ENCODE measurements around the gene S100PBP.

S100PBP gene

DNA sequence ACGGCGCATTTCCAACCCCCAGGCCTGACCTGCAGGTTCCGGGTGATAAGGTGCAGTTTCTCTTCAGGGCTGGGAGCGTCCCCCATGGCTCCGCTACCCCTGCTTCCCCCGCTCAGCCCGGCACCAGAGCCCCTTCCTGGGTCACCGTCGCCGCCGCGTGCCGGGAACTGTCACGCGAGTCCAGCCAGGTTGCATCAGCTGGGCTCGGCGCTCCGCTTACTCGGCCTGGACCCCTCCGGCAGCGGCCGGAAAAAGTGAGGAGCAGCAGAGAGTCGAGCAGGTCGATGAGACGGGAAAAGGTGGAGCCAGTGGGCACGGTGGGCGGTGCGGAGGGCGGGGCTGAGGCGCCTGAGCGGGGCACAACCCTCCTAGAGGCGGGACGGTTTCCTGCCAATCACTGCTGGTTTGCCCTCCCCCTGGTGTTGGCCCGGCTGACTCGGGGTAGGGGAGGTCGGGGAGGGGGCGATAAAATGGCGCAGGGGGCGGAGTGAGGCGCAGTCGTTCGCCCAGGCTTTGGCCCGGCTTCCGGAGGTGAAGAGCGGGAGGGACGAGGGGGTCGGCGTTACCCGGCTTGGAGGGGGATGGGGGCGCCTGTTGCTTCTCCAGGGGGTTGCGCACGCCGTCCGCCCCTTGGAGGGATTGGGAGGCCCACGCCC is at the start of gene S100PBP, which contains the start of gene YARS1:
S100PBP (plus strand) TSS at position 495 of the 656 bp plus-strand sequence. CDS start 8,447 bp downstream, outside the sequence.
YARS1 (minus strand) TSS at position 200 of the 656 bp plus-strand sequence; CDS start at position 86, 114 bp downstream.
- peak; percentile 99 for DNase-seq

GRCh38 chr1:32768110-32768850 is 49.2 kb upstream of the S100PBP start:
- DNase-seq, result no peak

GRCh38 chr1:32769524-32770220 is 47.8 kb upstream of the S100PBP start:
- no peak for DNase-seq

DNA sequence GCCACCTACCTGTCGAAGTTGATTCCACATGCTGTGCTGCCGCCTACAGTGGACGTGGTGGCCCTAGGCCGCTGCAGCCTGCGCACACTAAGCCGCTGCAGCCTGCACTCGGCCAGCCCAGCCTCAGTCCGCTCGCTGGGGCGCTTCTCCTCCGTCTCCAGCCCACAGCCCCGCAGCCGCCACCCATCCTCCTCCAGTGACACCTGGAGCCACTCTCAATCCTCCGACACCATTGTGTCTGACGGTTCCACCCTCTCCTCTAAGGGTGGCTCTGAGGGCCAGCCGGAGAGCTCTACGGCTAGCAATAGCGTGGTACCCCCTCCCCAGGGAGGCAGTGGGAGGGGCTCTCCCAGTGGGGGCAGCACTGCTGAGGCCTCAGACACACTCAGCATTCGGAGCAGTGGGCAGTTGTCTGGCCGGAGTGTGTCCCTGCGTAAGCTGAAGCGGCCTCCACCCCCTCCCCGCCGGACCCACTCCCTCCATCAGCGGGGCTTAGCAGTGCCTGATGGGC is 47.2 kb upstream of the S100PBP start:
- DNase-seq, result no peak

- no peak for DNase-seq
These were observed 46.5 kb upstream of the S100PBP start for GRCh38 chr1:32770741-32771548.

DNA sequence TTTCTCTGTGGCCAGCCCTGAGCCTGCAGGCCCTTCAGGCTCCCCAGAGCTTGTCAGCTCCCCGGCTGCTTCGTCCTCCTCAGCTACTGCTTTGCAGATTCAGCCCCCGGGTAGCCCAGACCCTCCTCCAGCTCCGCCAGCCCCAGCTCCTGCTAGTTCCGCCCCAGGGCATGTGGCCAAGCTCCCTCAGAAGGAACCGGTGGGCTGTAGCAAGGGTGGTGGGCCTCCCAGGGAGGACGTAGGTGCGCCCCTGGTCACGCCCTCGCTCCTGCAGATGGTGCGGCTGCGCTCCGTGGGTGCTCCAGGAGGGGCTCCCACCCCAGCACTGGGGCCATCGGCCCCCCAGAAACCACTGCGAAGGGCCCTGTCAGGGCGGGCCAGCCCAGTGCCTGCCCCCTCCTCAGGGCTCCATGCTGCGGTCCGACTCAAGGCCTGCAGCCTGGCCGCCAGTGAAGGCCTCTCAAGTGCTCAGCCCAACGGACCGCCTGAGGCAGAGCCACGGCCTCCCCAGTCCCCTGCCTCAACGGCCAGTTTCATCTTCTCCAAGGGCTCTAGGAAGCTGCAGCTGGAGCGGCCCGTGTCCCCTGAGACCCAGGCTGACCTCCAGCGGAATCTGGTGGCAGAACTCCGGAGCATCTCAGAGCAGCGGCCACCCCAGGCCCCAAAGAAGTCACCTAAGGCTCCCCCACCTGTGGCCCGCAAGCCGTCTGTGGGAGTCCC is 45.7 kb upstream of the S100PBP start:
- DNase-seq, result no peak

- no peak for DNase-seq
These were observed 45.0 kb upstream of the S100PBP start for GRCh38 chr1:32772281-32773017.

DNA sequence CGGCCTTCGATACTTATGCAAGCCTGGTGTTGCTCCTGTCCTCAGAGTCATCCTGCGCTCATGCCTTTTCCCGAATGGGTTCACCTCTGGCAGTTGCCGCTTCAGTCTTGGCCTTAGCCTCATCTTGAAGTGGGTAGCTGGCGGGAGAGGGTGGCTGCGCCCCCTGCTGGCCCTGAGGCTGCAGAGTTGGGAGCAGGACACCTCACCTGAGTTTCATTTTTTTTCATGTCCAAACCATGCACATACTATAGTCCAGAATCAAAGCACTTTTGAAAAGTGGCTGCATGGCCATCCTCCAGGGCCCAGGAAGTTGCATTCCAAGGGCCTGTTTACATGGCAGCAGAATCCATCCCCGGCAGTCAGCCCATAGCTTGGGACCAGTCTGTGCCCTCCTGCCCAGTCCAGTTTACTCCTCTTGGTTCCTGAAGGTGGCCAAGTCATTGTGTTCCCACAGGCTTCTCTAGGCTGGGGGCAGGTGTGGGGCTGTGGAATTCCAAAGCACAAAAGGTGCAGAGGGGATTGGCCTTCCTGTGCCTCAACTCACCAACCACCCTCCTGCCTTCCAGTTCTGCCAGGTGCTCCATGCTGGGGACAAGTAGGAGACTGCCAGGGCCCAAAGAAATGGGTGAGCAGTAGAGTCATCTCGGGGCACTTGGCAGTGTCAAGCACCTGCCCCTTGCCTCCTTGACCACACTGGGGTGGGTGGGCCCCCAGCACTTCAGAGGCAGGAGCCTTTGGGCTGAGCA is 44.3 kb upstream of the S100PBP start:
- peak; percentile 68 for DNase-seq

GRCh38 chr1:32773764-32774463 is 43.5 kb upstream of the S100PBP start:
- DNase-seq, result no peak

DNA sequence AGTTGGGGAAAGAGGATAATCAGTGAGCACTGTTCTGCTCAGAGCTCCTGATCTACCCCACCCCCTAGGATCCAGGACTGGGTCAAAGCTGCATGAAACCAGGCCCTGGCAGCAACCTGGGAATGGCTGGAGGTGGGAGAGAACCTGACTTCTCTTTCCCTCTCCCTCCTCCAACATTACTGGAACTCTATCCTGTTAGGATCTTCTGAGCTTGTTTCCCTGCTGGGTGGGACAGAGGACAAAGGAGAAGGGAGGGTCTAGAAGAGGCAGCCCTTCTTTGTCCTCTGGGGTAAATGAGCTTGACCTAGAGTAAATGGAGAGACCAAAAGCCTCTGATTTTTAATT is 43.0 kb upstream of the S100PBP start:
- DNase-seq, result no peak

- DNase-seq, result no peak
These were observed 42.4 kb upstream of the S100PBP start for GRCh38 chr1:32774950-32775634.

DNA sequence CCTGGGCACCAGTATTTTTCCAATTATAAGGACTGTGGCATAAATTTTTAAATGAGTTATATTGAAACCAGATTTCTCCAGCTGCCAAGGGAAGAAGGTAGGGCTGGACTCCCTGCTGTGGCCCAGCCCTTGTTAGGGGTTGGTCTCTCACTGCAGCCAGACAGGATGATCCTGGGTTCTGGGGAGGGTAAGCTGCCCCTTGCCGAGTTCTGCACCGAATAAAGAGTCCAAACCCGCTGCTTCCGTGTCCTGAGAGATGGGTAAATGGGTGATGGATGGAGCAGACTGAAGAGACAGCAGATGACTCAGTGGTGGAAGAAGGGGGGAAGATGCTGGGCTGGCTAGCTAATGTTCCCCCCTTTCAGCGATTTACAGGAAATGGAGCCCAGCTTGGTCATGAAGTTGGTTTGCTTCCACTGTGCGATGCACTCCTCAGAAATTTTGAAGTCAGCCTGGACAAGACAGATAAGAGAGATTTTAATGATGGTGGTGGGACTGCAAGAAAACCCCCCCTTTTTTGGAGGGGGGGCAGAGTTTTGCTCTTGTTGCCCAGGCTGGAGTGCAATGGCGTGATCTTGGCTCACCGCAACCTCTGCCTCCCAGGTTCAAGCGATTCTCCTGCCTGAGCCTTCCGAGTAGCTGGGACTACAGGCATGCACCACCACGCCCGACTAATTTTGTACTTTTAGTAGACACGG is 41.7 kb upstream of the S100PBP start:
- no peak for DNase-seq

DNA sequence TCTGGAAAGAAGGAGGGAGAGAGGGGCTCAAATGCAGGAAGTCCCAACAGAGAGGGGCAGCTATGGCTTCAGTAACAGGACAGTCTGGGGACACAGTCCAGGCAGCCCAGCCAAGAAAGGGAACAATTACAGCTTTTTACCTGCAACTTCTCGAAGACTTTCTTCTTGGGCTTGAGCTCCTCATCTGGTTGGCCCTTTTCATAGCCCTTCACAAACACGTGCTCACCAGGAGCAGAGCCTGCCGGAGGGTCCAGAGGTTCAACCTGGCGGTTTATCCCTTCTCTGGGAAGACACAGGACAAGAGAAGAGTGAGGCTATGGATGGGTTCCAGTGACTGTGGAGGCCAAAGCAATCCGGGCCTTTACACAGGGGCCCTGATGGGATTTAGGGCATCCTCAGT is 38.2 kb upstream of the S100PBP start:
- DNase-seq, result no peak

GRCh38 chr1:32780005-32780404 is 37.4 kb upstream of the S100PBP start:
- no peak for DNase-seq

GRCh38 chr1:32780628-32781234 is 36.7 kb upstream of the S100PBP start:
- no peak for DNase-seq

DNA sequence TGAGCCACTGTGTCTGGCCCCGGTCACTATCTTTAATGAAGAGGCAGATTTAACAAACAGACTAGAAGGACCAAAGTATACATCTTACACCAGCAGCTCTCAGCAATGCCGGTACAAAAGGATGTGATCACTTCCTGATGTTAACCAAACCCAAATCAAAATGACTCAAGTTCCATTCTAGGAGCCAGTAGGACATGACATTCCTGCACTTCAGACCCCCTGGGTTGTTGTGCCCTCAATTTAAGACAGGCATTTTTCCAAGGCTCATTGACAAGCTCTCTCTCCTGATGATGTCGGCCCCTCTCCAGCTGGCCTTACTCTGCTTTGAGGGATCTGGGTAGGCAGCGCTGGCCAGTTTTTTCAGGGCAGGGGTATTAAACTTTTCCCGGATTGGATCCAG is 35.4 kb upstream of the S100PBP start:
- DNase-seq, result no peak

DNA sequence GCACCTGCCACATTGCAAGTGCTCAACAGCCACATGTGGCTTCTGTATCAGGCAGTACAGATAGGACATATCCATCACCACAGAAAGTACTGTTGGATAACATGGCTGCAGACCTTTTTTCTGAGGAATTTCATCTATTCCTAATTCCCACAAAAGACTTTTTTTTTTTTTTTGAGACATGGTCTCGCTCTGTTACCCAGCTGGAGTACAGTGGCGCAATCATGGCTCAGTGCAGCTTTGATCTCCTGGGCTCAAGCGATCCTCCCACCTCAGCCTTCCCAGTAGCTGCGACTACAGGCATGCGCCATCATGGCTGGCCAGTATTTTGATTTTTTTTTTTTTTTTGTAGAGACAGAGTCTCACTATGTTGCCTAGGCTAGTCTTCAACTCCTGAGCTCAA is 33.6 kb upstream of the S100PBP start:
- DNase-seq, result no peak

- no peak for DNase-seq
These were observed 32.6 kb upstream of the S100PBP start for GRCh38 chr1:32784817-32785216.
